Suppressor macrophage treated with lipopolysaccharide for 1 hour (primary cell): ENCODE measurements around the gene SLC9C1.

Experiments used
- DNase-seq, 3 donors: peaks; one replicate each; pipeline ENCODE4 v3.0.0-alpha.2; 2020 to 2022

SLC9C1 gene

GRCh38 chr3:112104774-112105173, 189.2 kb downstream of the SLC9C1 start:
- no peak for DNase-seq

GRCh38 chr3:112101916-112102315, 192.1 kb downstream of the SLC9C1 start:
- no peak for DNase-seq

- peak; percentile 84 to 95 (median 89) for DNase-seq
Observed at GRCh38 chr3:112097378-112097777, 196.6 kb downstream of the SLC9C1 start.

GRCh38 chr3:112096176-112096575, 197.8 kb downstream of the SLC9C1 start:
- no peak for DNase-seq

- DNase-seq: no peak
Observed at GRCh38 chr3:112095731-112096130, 198.3 kb downstream of the SLC9C1 start.

- no peak for DNase-seq
Observed at GRCh38 chr3:112093180-112093522, 200.9 kb downstream of the SLC9C1 start.

- no peak for DNase-seq
Observed at GRCh38 chr3:112092496-112093179, 201.4 kb downstream of the SLC9C1 start.

- no peak for DNase-seq
Observed at GRCh38 chr3:112090887-112091586, 203.0 kb downstream of the SLC9C1 start.
